ENCODE data around the gene LMTK2.

LMTK2 gene

DNA sequence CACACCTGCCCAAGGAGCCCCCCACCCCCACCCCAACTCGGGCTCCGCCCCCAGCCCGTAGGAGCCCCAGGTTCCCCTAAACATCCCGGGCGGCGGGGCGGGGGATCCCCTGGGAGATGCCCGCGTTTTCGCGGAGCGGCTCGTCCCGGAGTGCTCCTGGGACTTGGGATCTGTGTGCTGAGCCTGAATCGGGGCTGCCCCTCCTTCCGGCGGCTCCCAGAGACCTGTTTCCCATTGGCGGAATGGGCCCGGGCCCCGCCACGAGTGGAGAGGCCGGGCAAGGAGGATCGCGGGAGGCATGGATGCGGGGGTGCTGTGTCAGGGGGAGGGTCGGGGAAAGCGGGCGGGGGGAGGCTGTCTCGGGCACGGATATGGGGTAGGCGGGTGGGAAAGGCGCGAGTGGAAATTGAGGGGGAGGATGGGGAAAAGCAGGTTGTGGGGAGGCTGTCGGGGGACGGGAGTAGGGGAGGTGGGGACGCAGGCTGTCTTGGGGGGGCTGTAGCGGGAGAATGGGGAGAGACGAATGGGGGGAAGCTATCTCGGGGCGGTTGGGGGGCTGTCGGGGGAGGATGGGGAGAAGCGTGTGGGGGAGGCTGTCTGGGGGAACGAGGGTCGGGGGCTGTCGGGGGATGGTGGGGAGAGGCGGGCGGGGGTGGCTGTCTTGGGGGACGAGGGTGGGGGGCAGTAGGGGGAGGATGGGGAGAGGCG lies 104.0 kb downstream of the LMTK2 start:
- H3K4me3 ChIP-seq (ENCODE audit: low read depth, low read length) = no peak overlapping the region
- TF ChIP-seq, protein P1, sequence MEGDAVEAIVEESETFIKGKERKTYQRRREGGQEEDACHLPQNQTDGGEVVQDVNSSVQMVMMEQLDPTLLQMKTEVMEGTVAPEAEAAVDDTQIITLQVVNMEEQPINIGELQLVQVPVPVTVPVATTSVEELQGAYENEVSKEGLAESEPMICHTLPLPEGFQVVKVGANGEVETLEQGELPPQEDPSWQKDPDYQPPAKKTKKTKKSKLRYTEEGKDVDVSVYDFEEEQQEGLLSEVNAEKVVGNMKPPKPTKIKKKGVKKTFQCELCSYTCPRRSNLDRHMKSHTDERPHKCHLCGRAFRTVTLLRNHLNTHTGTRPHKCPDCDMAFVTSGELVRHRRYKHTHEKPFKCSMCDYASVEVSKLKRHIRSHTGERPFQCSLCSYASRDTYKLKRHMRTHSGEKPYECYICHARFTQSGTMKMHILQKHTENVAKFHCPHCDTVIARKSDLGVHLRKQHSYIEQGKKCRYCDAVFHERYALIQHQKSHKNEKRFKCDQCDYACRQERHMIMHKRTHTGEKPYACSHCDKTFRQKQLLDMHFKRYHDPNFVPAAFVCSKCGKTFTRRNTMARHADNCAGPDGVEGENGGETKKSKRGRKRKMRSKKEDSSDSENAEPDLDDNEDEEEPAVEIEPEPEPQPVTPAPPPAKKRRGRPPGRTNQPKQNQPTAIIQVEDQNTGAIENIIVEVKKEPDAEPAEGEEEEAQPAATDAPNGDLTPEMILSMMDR (IDR thresholded peaks at IDR 0.05; ENCODE audit: low read depth, low read length) = no peak

GRCh38 chr7:98211221-98211675 lies 104.6 kb downstream of the LMTK2 start, which contains the start of gene BHLHA15:
Gene BHLHA15, plus strand, starts transcription at chr7:98211439. Its CDS starts 871 bp downstream, at chr7:98212310.
- TF ChIP-seq, protein P1 (IDR thresholded peaks at IDR 0.05; ENCODE audit: low read depth, low read length) = no peak
- H3K4me3 ChIP-seq (ENCODE audit: low read depth, low read length) = no peak within 1 kb of the TSS

DNA sequence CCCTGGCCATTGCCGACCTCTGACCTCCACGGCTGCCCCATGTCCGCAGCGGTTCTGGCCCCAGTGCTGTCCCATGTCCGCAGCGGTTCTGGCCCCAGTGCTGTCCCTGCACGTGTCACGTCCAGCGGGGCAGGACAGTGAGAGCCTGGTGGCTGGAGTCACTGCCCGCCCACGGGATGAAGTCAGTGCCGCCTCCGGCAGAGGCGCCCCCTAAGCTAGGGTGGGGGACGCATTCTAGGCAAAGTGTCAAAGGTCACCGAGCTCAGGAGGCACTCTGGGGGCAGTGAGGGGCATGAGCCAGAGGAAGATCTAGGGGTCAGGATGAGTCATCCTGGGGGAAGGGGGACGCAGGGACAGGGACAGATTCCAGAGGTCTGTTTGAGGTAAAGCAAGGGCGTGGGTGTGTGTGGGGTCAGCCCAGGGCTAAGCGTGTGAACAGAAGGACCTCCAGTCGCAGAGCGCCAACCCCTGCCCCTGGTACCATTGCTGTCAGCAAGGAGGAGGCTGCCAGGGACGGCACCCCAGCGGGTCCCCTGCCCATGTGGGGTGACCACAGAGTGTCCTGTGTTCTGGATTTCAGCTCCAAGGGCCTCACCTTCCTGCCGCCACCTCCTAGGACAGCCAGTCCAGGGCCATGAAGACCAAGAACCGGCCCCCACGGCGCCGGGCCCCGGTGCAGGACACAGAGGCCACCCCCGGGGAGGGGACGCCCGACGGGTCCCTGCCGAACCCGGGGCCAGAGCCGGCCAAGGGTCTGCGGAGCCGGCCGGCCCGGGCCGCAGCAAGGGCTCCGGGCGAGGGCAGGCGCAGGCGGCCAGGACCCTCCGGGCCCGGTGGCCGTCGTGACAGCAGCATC lies 105.2 kb downstream of the LMTK2 start:
- TF ChIP-seq, protein P1 (IDR thresholded peaks at IDR 0.05; ENCODE audit: low read depth, low read length) = no peak
- no peak overlapping the region for H3K4me3 ChIP-seq (ENCODE audit: low read depth, low read length)

DNA sequence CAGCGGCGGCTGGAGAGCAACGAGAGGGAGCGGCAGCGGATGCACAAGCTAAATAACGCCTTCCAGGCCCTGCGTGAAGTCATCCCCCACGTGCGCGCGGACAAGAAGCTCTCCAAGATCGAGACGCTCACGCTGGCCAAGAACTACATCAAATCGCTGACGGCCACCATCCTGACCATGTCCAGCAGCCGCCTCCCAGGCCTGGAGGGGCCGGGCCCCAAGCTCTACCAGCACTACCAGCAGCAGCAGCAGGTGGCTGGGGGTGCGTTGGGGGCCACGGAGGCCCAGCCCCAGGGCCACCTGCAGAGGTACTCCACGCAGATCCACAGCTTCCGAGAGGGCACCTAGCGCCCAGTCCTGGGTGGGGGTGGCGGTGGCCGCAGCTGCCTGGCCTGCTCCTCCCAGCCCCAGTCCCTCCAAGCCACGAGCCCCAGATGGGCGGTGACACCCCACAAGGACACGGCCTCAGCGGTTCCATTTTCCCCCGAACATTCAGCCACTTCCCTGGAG lies 105.9 kb downstream of the LMTK2 start:
- TF ChIP-seq, protein P1 (IDR thresholded peaks at IDR 0.05; ENCODE audit: low read depth, low read length) = no peak

DNA sequence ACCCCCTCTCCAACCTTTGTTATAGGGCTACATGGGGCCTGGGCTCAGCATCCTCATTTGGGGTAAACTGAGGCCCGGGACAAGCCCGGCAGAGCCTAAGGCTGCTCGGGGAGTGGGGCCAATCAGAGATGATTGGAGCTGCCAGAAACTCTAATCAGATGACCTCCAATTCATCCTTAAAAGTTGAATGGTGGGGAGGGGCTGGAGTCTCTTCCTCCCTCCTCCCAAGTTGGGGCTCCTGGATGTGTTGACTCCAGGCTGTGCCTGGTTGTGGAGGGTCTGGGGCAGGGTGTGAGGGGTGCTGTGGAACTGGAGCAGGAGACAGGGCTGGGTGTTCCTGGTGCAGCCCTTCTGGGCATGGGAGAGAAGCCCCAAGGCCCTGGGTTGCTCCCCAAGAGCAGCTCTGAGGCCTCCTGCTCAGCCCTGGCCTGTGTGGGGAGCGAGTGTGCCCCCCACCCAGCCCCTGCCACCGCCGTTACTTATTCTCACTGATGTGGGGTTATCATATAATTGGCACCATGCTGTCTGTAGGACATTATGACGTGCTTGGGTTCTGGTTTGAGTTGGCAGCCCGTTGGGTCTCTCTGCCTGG lies 106.7 kb downstream of the LMTK2 start:
- TF ChIP-seq, protein P1 (IDR thresholded peaks at IDR 0.05; ENCODE audit: low read depth, low read length) = no peak
- H3K4me3 ChIP-seq (ENCODE audit: low read depth, low read length) = no peak overlapping the region

More for the DNA sequence above, 105.9 kb downstream of the LMTK2 start:
- H3K4me3 ChIP-seq (ENCODE audit: low read depth, low read length) = no peak overlapping the region

DNA sequence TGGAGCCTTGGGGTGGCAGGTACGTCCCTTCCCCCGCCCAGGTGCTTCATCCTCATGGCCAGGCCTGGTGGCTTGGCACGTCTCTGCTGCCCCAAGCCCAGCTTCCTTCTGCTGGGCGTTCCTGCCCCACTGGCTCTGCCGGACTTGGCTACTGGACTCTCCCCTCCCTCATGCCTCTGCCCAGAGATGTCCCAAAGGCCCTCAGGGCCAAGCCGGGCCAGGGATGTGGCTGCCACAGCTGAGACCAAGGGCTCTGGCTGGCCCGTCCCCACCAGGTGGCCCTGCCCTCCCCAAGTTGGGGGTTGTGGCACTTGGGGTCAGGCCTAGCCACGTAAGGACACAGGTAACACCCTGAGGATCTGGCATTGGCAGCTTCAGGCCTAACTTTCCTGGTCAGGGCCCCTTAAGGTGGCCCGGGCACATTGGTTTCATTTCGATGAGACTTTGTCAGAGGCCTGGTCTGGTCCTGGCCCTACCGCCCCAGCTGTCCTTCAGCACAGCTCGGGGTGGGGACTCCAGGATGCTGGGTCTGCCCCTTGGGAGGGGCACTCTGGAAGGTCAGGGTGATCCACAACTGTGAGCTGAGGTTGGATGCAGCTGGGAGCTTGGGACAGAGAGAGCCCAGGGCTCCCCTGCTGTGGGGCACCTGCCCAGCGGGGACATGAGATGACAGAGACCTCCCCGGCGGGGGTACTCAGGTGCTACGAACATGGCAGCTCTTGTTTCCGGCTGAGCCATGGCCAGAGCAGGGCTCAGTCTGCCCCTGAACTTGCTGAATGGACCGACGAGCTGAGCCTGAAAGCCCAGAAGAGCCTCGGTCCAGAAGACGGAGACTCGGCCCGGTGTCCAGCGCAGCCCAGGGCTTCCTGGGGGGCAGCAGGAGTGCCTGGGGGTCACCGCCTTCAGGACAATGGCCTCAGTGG lies 107.5 kb downstream of the LMTK2 start:
- TF ChIP-seq, protein P1 (IDR thresholded peaks at IDR 0.05; ENCODE audit: low read depth, low read length) = no peak

More for the DNA sequence above, 107.5 kb downstream of the LMTK2 start:
- no peak overlapping the region for H3K4me3 ChIP-seq (ENCODE audit: low read depth, low read length)
